K562 (cell line): ENCODE results near the gene RNF138. TPM values are rescaled to one million over a fixed set of nuclear protein-coding genes. Genes with fewer than 3 reads are reported as not detected.

Source experiments
- ATF1 ChIP-seq, 2 experiments: fragments of 450-650 bp in 1 of 2; IDR thresholded peaks; 2 replicates each; pipeline ENCODE4 v1.6.1; 2016; ENCODE audit warnings: missing compliant biosample characterization in 1 of 2, missing genetic modification characterization in 1 of 2
- CBX8 ChIP-seq: fragments of 200-600 bp; sonication (generic); IDR thresholded peaks from 2 replicates; pipeline ENCODE4 v1.6.1; 2012; ENCODE audit warnings: borderline replicate concordance, mixed run types, low read depth, mild to moderate bottlenecking, moderate library complexity, mixed read lengths, low read length, control low read depth, inconsistent platforms; ENCODE audit not compliant: poor library complexity, severe bottlenecking; ENCODE audit errors: extremely low read depth
- CHD4 ChIP-seq: fragments of 200-600 bp; sonication (generic); IDR thresholded peaks from 3 replicates; pipeline ENCODE4 v1.6.1; 2012; ENCODE audit warnings: low read depth, mild to moderate bottlenecking, mixed read lengths, low read length, inconsistent platforms; ENCODE audit not compliant: insufficient read depth, insufficient replicate concordance, poor library complexity, severe bottlenecking
- CREB3L1 ChIP-seq: fragments of 450-650 bp; IDR thresholded peaks from 2 replicates; pipeline ENCODE4 v1.6.1; 2014; ENCODE audit warnings: low read depth, mild to moderate bottlenecking, moderate library complexity, borderline replicate concordance
- FOXK1 ChIP-seq: sonication (generic); formaldehyde crosslinking; IDR thresholded peaks from 2 replicates; pipeline ENCODE4 v1.8.0; 2022; ENCODE audit warnings: missing genetic modification reagents, mild to moderate bottlenecking, borderline replicate concordance
- HDAC3 ChIP-seq: fragments of 450-650 bp; IDR thresholded peaks from 2 replicates; pipeline ENCODE4 v1.6.1; 2018; ENCODE audit warnings: borderline replicate concordance, mild to moderate bottlenecking, moderate library complexity; ENCODE audit not compliant: partially characterized antibody
- IRF2 ChIP-seq: sonication (generic); formaldehyde crosslinking; IDR thresholded peaks from 2 replicates; pipeline ENCODE4 v1.8.1; 2022; ENCODE audit warnings: mild to moderate bottlenecking, missing genetic modification reagents
- MAFK ChIP-seq: IDR thresholded peaks from 2 replicates; pipeline ENCODE4 v1.6.1; 2011; ENCODE audit warnings: low read length, improper control_type of control experiment
- MITF ChIP-seq: IDR thresholded peaks from 2 replicates; pipeline ENCODE4 v1.6.1; 2014; ENCODE audit warnings: antibody characterized with exemption
- MXD1 ChIP-seq: fragments of 250-450 bp; sonication (Bioruptor Pico); IDR thresholded peaks from 2 replicates; pipeline ENCODE4 v1.8.0; 2021; ENCODE audit warnings: borderline replicate concordance, mild to moderate bottlenecking, moderate library complexity; ENCODE audit not compliant: poor library complexity, severe bottlenecking
- MXI1 ChIP-seq: IDR thresholded peaks from 2 replicates; pipeline ENCODE4 v1.6.1; 2011; ENCODE audit warnings: low read depth, mild to moderate bottlenecking, improper control_type of control experiment, low read length
- PKNOX1 ChIP-seq: fragments of 450-650 bp; IDR thresholded peaks from 2 replicates; pipeline ENCODE4 v1.6.1; 2016
- RCOR1 ChIP-seq, 2 experiments: IDR thresholded peaks; 2 replicates each; pipeline ENCODE4 v1.6.1; 2012; ENCODE audit warnings: low read depth in 2 of 2, low read length in 2 of 2, borderline replicate concordance in 1 of 2, improper control_type of control experiment in 1 of 2
- SMARCE1 ChIP-seq: fragments of 450-650 bp; IDR thresholded peaks from 2 replicates; pipeline ENCODE4 v1.7.1; 2016; ENCODE audit warnings: mild to moderate bottlenecking
- TAL1 ChIP-seq: fragments of 450-650 bp; IDR thresholded peaks from 2 replicates; pipeline ENCODE4 v1.6.1; 2016; ENCODE audit warnings: mild to moderate bottlenecking
- ZBTB1 ChIP-seq: sonication (generic); formaldehyde crosslinking; IDR thresholded peaks from 2 replicates; pipeline ENCODE4 v1.8.1; 2023; ENCODE audit warnings: missing genetic modification reagents, low read depth, mild to moderate bottlenecking, borderline replicate concordance
- ZKSCAN8 ChIP-seq: fragments of 200-800 bp; sonication (Bioruptor generic); IDR thresholded peaks from 2 replicates; pipeline ENCODE4 v1.6.1; 2016; ENCODE audit warnings: missing genetic modification characterization, missing compliant biosample characterization
- ZNF324 ChIP-seq: fragments of 250-450 bp; sonication (Bioruptor Pico); IDR thresholded peaks from 2 replicates; pipeline ENCODE4 v1.4.0; 2020; ENCODE audit warnings: mild to moderate bottlenecking
- ZNF41 ChIP-seq: fragments of 250-450 bp; sonication (Bioruptor Pico); conservative IDR thresholded peaks from 2 replicates; pipeline ENCODE4 v1.4.0; 2020; ENCODE audit warnings: mild to moderate bottlenecking
- ZNF717 ChIP-seq: fragments of 250-450 bp; sonication (Bioruptor Pico); IDR thresholded peaks from 2 replicates; pipeline ENCODE4 v1.5.0; 2021
- polyA plus RNA-seq, 8 experiments: library from polyadenylated mRNA; depleted of rRNA in 4 of 8; stranded (reverse) in 5 of 8; unstranded in 3 of 8; fragments of >200 nt; fragmentation: Nextera tagmentation in 2 of 8; fragmentation: Illumina TruSeq in 1 of 8; extraction: Ambion mirVana in 2 of 8; extraction: Trizol in 1 of 8; gene quantifications; 2 replicates each; pipeline versions ENCODE4 v1.2.1 to v1.2.3, GENCODE V29; 2011 to 2014; ENCODE audit warnings: inconsistent platforms in 1 of 8, missing spikeins in 1 of 8
- total RNA-seq, 7 experiments: library from RNA; depleted of rRNA in 6 of 7; stranded (reverse); fragments of >200 nt in 6 of 7; fragmentation: Illumina TruSeq in 2 of 7; extraction: Trizol in 2 of 7; gene quantifications; 2 replicates each; pipeline versions ENCODE4 v1.2.1 to v1.2.3, GENCODE V29; 2011 to 2021; ENCODE audit warnings: low replicate concordance in 1 of 7
- TF ChIP-seq, protein P1 (sequence below): fragments of 250-450 bp; sonication (Bioruptor Pico); IDR thresholded peaks from 2 replicates; pipeline ENCODE4 v1.5.0; 2022; ENCODE audit warnings: mild to moderate bottlenecking

RNF138 gene
- total and polyA plus RNA-seq, 9 of the 15 experiments (the other 6 are each of a cell fraction or from before 2014, with no cell fraction given) = 47.6 to 100 (median 62.5) TPM

DNA sequence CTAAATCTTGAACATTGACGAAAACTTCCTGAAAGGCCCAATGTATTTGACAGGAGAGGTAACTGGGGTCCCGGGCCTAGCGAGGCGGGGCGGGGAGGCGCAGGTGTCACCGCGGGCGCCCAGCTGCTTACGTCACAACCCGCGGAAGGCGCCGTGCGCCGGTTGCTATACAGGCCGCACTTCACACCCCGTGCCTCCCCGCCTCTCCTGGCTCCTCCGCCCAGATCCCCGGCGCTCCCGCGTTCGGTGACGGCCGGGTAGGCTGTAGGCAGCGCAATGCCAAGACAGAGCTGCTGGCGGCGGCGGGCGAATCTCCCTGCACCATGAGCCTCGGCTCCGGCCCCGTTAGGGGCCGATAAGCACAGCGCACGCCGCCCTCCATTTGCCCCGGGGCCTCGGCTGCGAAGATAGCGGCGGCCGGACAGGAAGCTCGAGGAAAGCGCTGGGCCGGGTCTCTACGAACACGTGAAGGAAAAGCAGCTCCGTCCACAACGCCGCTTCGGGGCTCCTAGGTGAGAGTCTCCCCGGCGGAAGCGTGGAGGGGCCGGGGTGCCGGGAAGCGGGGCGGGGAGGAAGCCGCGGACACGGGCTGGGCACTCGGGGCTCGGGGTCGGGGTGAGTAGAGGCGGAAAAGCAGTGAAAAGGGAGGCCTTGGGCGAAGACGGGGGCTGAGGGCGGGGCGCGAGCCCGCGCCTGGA is at the start of gene RNF138 (continued):
- TF ChIP-seq RCOR1 (IDR thresholded peaks at IDR 0.05; ENCODE audit: borderline replicate concordance in 1 of 2, low read depth in 2 of 2, low read length in 2 of 2) = peak in 1 of 2 experiments; percentile 12; a peak in 1 of 4 replicates
- no peak for TF ChIP-seq IRF2 (CRISPR knock-in tag)
- TF ChIP-seq CREB3L1 = peak; percentile 81; the same call in 1 of the 2 replicates
- TF ChIP-seq ATF1 (CRISPR knock-in tag; IDR thresholded peaks at IDR 0.05) = peak; percentile 91
- TF ChIP-seq ATF1 (tag; IDR thresholded peaks at IDR 0.05) = peak; percentile 98
- no peak for TF ChIP-seq CBX8
- TF ChIP-seq, protein P1, sequence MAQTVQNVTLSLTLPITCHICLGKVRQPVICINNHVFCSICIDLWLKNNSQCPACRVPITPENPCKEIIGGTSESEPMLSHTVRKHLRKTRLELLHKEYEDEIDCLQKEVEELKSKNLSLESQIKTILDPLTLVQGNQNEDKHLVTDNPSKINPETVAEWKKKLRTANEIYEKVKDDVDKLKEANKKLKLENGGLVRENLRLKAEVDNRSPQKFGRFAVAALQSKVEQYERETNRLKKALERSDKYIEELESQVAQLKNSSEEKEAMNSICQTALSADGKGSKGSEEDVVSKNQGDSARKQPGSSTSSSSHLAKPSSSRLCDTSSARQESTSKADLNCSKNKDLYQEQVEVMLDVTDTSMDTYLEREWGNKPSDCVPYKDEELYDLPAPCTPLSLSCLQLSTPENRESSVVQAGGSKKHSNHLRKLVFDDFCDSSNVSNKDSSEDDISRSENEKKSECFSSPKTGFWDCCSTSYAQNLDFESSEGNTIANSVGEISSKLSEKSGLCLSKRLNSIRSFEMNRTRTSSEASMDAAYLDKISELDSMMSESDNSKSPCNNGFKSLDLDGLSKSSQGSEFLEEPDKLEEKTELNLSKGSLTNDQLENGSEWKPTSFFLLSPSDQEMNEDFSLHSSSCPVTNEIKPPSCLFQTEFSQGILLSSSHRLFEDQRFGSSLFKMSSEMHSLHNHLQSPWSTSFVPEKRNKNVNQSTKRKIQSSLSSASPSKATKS (CRISPR knock-in tag) = no peak
- no peak for TF ChIP-seq ZNF41 (CRISPR knock-in tag)
- no peak for TF ChIP-seq ZNF324 (CRISPR knock-in tag)
- TF ChIP-seq MXD1 = peak; percentile 4
- TF ChIP-seq MAFK = no peak
- no peak for TF ChIP-seq MITF
- TF ChIP-seq TAL1 = no peak
- no peak for TF ChIP-seq MXI1
- no peak for TF ChIP-seq SMARCE1
- TF ChIP-seq CHD4 = peak; percentile 26
- TF ChIP-seq ZKSCAN8 (CRISPR knock-in tag) = no peak
- 0 out of 2 replicates have a peak, but pooled peaks have one; percentile 50 for TF ChIP-seq ZBTB1 (CRISPR knock-in tag)
- TF ChIP-seq PKNOX1 = no peak
- peak; percentile 38; the same call in 1 of the 2 replicates for TF ChIP-seq FOXK1
- TF ChIP-seq ZNF717 (CRISPR knock-in tag) = no peak
- no peak for TF ChIP-seq HDAC3
